ACHN (cell line): ENCODE measurements around the gene SDSL.
A peak's percentile ranks its signal among the peaks of the same experiment; 100 is the strongest.

ENCODE experiments used
- DNase-seq: peaks from one replicate; pipeline ENCODE4 v3.0.0-alpha.2; 2015
- in situ Hi-C: cut with HindIII; loops from 2 replicates; pipeline ENCODE4 v1.10.0; 2017; ENCODE audit warnings: low sequenced_read_pairs, low pct_ligation_motif_present, low pct_unique_long_range_greater_than_20kb

The SDSL gene, protein sequence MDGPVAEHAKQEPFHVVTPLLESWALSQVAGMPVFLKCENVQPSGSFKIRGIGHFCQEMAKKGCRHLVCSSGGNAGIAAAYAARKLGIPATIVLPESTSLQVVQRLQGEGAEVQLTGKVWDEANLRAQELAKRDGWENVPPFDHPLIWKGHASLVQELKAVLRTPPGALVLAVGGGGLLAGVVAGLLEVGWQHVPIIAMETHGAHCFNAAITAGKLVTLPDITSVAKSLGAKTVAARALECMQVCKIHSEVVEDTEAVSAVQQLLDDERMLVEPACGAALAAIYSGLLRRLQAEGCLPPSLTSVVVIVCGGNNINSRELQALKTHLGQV

DNA sequence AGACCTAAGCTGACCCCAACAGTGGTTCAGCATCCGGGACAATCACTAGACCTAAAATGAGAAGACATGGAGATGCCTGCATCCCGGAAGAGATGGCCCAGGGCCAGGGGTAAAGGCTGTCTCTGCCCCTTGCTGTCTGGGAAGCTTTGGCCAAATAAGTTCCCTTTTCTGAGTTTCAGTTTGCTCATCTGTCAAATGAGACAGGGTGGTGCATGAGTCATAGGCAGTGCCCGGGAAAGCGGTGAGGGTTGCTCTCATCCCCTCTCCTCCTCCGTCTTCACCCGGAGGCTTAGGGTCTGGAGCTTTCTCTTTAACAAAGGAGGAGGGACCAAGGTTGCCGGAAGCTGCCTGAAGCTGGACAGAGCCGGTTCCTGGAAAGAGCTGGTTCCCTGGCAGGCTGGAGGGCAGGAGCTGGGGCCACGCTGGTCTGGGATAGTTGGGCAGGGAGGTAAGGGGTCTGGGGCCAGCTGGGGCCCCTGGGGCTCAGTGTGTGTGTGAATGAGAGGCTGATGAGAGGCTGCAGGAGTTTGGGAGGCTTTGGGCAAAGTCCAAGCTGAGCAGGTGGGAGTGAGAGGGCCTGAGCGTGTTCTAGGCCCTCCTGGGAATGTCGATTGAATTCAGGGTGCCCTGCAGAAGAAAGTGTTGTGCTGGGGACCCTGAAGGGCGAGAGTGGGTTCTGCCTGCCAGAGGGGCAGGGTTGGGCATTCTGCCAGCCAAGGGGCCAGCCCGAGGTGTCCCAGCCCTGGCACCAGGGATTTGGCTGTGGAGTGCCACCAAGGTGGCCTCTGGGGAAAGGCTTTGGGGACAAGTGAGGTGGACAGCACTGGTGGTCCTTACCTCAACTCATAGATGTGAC lies at the start of gene SDSL:
TSS of gene SDSL (plus strand) at position 351 of the 856 bp plus-strand sequence. CDS start 5,603 bp downstream, outside the sequence.
- peak; percentile 97 for DNase-seq
- in situ Hi-C loops, result no loop called here

DNA sequence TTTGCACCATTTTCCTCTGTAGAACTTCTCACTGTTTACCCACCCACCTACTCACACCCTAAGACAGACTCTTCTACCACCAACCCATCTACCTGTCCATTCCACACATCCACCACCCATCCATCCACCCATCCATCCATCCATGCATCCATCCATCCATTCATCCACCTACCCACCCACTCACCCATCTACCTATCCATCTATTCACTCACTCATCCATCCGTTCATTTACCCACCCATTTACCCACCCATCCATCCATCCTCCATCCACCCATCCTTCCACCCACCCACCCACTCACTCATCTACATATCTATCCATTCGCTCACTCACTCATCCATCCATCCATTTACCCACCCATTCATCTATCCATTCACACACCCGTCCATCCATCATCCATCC lies 48.7 kb upstream of the SDSL start:
- no peak for DNase-seq
- in situ Hi-C loops, result no loop called here

DNA sequence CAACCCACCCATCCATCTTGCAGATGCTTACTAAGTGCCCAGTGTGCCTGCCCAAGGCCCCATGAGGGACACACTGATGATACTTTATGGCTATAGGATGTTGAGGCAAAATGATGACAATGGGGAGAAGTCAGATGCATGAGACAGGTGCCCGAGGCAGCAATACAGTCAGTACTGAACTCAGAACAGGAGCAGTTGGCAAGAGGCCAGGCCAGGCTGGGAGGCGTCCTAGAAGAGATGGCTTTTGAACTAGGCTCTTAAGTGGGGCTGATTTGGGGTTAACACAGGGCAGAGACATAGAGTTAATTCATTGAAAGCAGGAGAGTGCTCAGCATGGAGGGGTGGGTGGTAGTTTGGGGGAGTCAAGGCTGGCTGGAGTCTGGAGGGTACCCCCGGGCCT lies 48.2 kb upstream of the SDSL start:
- in situ Hi-C loops, result no loop called here
- no peak for DNase-seq

DNA sequence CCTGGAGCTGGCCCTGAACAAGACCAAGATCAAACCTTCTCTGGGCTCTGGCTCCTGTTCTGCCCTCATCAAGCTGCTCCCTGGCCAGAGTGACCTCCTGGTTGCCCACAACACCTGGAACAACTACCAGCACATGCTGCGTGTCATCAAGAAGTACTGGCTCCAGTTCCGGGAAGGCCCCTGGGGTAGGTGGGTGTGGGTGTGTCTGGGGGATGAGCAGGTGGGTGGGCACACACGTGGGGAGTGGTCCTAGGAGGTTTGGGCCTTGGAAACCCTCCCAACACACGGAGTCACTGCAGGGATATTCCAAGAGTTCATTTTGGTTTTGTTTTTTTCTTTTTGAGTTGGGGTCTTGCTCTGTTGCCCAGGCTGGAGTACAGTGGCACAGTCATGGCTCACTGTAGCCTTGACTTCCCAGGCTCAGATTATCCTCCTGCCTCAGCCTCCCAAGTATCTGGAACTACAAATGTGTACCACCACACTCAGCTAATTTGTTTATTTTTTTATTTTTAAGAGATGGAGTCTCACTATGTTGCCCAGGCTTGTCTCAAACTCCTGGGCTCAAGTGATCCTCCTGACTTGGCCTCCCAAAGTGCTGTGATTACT lies 47.3 kb upstream of the SDSL start:
- in situ Hi-C loops, result no loop called here
- DNase-seq, result no peak

DNA sequence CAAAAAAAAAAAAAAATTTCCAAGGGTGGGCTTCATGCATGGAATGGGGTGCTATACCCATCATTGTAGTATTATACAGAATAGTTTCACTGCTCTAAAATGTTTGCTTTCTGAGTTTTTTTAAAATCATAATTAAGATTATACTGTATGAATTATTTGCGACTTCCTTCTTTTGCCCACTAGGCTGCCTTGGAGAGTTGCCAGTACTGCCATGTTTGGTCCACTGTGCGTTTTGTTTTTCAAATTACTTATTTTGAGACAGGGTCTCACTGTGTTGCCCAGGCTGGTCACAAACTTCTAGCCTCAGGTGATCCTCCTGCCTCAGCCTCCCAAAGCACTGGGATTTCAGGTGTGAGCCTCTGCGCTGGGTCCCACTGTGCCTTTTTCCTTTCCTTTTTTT lies 43.9 kb upstream of the SDSL start:
- no peak for DNase-seq
- in situ Hi-C loops, result no loop called here

DNA sequence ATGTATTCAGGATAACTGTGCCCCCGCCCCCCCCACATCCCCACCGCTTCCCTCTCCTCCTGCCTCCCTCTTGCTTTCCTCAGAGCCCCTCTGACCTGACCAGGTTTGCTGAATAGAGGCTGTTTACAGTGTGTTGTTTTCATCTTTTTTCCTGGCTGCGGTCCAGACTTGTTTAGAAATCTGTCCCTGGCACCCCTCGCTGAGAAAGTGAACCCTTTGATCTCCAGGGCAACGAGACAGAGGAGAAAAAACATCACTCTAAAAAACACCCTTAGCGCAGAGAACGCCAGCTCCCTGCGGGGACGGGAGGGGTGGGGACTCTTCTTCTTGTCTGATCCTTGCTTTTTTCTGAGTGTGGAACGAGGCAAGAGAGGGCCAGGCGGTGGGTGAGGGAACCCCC lies 41.0 kb upstream of the SDSL start:
- in situ Hi-C loops, result no loop called here
- DNase-seq, result no peak

DNA sequence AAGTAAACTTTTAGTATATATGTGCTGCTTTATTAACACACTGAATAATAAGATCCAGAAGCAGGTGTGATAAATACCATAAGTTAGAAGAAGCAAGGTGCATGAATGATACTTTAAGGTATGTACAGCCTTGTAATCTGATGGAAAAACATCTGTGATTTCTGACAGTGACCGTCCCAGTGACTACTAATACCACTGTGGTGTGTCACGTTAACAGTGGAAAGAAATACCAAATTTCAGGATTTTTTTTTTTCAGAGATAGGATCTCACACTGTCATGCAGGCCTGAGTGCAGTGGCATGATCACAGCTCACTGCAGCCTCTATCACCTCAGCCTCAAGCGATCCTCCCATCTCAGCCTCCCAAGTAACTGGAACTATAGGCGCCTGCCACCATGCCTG lies 40.0 kb upstream of the SDSL start:
- DNase-seq, result no peak
- in situ Hi-C loops, result no loop called here

DNA sequence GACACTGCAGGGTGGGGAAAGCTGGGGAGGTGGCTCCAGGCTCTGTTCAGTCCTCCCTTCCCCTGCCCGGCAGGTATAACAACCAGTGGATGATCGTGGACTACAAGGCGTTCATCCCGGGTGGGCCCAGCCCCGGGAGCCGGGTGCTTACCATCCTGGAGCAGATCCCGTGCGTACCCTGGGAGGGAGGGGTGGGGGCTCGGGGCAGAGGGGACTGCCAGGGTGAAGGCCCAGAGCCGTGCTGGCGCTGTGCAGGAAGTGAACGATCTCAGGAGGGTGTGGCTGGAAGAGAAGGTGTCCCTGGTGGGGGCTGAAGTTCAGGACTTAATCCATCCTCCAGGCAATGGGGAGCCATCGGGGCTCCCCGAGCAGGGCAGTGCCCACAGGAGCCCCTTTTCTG lies 37.4 kb upstream of the SDSL start:
- in situ Hi-C loops, result no loop called here
- no peak for DNase-seq

DNA sequence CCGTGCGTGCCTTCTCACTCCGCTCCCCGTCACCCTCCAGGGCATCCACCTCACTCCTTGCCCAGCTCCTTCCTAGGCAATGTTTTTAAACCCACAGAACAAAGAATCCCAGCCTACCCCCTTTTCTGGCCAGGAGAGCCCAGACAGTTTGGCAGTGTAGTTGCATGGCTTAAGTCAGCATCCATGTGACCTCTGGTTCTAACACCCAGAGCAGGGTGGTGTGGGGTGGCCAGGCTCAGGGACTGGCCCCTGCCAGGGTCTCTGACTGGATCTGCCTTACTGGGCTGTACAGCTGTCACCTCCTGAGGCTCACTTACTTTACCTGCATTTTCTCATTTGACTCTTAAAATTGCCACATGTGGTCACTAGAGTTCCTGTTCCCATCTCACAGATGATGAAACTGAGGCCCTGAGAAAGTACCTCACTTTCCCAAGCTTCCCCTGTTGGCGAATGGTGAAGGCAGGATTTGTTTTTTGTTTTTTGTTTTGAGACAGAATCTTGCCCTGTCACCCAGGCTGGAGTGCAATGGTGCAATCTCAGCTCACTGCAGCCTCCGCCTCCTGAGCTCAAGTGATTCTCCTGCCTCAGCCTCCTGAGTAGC lies 36.8 kb upstream of the SDSL start:
- DNase-seq, result no peak
- in situ Hi-C loops, result no loop called here

DNA sequence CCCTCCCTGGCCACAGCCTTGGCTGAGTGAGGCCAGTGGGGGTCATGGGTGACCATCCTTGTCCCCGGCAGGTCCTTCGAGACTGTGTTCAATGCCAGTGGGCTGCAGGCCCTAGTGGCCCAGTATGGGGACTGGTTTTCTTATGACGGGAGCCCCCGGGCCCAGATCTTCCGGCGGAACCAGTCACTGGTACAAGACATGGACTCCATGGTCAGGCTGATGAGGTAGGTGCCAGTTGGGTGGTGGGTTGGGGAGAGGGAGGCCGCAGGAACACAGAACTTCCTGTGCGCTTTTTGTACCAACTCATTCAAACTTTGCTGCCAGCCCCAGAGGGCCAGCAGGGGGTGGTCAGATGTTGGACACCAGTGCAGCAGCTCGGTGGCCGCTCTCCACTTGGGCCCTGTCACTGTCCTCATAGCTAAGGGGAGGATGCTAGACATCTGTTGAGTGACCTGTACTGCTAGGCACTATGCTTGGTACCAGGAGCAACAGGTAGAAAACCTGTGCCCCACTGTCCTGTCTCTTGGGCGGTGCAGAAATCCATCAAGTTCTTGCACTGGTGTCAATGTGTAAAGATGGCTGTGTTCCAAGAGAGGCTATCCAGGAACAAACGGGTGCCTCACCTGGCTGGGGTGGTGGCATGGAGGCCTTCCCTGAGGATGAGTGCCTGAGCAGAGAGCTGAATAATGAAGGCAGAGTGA lies 35.2 kb upstream of the SDSL start:
- no peak for DNase-seq
- in situ Hi-C loops, result no loop called here

DNA sequence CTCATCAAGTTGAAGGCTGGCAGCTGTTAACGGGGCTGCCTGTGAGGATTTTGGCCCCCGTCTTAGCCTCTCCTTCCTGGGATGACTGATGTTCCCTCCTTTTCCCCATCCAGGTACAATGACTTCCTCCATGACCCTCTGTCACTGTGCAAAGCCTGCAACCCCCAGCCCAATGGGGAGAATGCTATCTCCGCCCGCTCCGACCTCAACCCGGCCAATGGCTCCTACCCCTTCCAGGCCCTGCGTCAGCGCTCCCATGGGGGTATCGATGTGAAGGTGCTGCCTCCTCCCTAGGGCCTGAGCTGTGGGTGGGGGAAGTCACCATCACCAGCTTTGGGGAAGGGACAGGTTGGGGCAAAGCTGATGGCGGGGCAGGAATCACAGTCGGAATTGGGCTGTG lies 34.5 kb upstream of the SDSL start:
- DNase-seq, result no peak
- in situ Hi-C loops, result no loop called here

DNA sequence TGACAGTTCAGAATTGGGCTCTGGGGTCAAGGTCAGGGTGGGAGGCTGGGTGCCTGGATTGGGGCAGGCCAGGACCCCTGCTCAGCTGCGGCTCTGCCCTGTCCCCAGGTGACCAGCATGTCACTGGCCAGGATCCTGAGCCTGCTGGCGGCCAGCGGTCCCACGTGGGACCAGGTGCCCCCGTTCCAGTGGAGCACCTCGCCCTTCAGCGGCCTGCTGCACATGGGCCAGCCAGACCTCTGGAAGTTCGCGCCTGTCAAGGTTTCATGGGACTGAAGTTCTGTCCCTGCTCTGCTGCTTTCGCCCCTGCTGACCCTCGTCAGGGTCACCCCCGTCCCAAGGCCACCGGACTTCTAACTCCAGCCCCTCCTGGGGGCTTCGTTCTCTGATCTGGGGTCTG lies 33.8 kb upstream of the SDSL start:
- in situ Hi-C loops, result no loop called here
- no peak for DNase-seq

DNA sequence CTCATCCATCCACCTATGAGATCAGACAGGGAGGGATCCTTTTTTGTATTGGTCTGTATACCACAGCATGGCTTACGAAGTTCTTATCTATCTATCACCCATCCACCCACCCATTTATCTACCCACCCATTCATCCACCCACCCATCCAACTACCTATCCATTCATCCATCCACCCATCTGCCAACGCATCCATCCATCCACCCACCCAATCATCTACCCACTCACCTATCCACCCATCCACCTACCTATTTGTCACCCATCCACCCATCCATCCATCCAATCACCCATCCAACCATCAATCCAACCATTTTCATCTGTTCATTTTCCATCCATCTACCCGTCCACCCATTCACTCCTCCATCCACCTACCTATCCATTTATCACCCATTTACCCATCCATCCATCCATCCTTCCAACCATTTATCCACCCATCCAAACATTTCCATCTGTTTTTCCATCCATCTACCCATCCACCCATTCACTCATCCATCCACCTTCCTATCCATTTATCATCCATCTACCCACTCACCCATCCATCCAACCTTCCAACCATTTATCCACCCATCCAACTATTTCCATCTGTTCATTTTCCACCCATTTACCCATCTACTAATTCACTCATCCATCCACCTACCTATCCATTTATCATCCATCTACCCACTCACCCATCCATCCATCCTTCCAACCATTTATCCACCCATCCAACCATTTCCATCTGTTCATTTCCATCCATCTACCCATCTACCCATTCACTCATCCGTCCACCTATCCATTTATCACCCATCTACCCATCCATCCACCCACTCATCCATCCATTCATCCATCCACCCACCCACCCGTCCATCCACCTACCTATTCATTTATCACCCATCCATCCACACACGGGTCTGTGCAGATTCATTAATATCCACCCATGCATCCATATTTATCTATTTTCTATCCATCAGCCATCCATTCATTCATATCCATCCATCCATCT lies 31.8 kb upstream of the SDSL start:
- DNase-seq, result no peak
- in situ Hi-C loops, result no loop called here

DNA sequence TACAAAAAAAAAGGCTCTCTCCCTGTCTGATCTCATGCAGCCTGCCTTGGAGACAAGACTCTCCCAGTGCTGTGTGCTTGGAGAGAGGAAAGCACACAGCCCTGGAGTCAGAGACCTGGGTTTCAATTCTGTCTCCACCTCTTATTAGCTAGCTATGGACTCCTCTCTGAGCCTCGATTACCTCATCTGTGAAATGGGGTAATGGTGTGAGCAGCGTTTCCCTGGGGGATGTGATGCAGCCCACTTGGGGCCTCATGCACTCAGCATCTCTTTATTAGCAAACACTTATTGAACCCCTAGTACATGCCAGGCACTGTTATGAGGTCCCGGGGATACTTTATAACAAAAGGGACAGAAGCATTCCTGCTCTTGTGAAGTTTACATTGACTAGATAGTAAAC lies 31.0 kb upstream of the SDSL start:
- in situ Hi-C loops, result no loop called here
- no peak for DNase-seq

DNA sequence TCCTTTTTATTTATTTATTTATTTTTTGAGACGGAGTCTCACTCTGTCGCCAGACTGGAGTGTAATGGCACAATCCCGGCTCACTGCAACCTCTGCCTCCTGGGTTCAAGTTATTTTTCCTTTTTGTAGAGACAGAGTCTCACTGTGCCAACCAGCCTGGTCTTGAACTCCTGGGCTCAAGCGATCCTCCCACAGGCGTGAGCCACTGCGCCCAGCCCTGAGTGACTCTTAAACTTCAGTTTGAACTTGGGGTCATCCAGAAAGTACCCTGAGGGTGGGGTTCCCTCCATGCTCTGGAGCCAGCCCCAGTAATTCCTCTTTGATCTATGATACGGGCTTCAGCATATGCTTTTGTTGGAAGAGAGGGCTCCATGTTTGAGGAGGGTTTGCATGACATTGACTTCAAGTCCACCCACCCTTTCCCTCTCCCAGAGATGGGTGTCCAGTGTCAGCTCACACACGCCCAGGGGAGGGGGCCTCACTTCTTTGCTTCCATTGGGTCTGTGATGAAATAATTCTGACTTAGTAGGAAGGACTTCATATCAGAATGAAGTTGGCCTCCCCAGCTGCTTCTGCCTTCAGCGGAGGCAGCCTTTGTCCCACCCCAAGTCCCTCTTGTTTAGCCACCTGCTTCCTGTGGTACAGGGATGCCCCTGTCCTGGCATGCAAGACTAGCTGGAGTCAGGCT lies 30.4 kb upstream of the SDSL start:
- in situ Hi-C loops, result no loop called here
- no peak for DNase-seq

DNA sequence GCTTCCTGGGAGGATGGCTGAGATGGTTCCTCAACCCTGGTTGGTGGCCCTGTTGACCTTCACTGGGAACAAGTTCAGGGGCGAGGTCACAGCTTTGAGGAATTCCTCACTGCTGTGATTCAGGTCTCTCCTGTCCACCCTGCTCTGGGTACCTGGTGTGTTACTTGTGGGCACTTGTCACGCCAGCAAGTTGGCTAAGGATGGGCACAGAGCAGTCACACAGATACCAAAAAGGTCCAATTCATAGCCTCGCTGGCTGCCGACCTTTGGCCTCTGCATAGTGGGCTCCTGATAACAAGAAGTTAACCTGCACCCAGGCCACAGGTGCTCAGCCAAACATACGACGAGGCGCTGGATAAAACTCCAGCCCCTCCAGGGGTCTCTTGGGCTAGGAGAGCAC lies 29.7 kb upstream of the SDSL start:
- DNase-seq, result no peak
- in situ Hi-C loops, result no loop called here

DNA sequence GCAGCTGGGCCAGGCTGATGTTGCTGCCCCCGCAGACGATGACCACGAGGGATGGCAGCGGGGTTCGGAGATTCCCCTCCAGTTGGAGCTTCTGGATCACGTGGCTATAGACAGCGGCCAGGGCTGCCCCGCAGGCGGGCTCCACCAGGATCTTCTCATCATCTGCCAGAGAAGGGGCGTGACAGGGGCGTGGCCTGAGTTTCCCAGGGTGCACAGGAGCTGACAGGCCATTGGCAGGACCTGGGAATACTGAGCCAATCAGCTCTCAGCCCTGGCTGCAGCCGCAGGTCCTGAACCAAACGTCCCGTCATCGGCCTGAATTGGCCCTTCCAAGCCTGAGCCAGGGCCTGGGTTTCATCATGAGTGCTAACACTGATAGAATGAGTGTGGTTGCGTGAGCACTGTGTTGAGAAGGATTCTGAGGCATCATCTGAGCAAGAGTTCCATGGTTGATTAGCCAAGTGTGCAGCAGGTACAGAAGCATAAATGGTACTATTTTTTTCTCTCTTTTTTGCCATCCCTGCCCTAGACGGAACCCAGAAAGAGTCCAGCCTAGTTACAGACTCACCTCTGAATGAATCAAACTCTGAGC lies 29.1 kb upstream of the SDSL start:
- in situ Hi-C loops, result no loop called here
- DNase-seq, result peak; percentile 76
